DND-41 (cell line): ENCODE results near the gene DHRSX.

ENCODE experiments used
- EZH2 ChIP-seq: IDR thresholded peaks from 3 replicates; pipeline ENCODE4 v1.6.1; 2012; ENCODE audit warnings: borderline replicate concordance, low read depth, mild to moderate bottlenecking, moderate library complexity, low read length, inconsistent platforms; ENCODE audit not compliant: severe bottlenecking
- TF ChIP-seq, protein P1 (sequence below): IDR thresholded peaks from 2 replicates; pipeline ENCODE4 v1.5.1; 2012; ENCODE audit warnings: borderline replicate concordance, low read length, moderate library complexity, mild to moderate bottlenecking; ENCODE audit not compliant: poor library complexity, severe bottlenecking; ENCODE audit errors: extremely low read depth

DNA sequence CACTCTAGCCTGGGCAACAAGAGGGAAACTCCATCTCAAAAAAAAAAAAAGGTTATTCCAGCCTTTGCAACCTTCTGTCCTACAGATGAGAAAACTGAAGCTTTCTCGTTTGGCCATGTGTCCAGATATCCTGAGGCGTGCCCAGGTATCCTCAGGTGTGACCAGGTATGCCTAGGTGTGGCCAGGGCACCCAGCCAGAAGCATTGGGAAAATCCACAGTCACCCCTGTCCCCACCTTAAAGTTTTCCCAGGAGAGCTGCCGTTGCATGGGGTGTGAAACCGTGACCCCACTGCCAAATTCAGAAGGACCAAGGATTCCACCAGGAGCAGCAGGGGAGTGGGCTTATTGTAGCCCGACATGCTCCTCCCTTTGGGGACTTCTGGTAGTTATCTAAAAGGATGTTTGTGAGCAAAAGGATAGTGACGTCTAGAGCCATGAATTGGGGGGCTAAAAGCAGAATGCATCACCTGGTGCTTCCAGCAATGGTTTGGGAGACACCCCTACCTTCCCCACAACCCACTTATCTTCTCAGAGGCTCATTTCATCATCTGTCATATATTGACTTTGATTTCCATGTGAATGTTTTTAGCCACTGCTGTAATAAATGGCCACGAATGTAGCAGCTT, 4.0 kb upstream of the DHRSX start:
- TF ChIP-seq, protein P1, sequence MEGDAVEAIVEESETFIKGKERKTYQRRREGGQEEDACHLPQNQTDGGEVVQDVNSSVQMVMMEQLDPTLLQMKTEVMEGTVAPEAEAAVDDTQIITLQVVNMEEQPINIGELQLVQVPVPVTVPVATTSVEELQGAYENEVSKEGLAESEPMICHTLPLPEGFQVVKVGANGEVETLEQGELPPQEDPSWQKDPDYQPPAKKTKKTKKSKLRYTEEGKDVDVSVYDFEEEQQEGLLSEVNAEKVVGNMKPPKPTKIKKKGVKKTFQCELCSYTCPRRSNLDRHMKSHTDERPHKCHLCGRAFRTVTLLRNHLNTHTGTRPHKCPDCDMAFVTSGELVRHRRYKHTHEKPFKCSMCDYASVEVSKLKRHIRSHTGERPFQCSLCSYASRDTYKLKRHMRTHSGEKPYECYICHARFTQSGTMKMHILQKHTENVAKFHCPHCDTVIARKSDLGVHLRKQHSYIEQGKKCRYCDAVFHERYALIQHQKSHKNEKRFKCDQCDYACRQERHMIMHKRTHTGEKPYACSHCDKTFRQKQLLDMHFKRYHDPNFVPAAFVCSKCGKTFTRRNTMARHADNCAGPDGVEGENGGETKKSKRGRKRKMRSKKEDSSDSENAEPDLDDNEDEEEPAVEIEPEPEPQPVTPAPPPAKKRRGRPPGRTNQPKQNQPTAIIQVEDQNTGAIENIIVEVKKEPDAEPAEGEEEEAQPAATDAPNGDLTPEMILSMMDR, result no peak
- no peak for TF ChIP-seq EZH2
